Measurements from ENCODE around the gene BSX. TPM values are rescaled to one million over a fixed set of nuclear protein-coding genes. Genes with fewer than 3 reads are reported as not detected.

Gene BSX
- total and polyA plus RNA-seq, 2 experiments from 2014 or later: not detected

- peak; percentile 64 for DNase-seq (ENCODE audit: low spot score)
- no peak for TF ChIP-seq EZH2 (IDR thresholded peaks at IDR 0.05; ENCODE audit: borderline replicate concordance)
- no peak for TF ChIP-seq EZH2phosphoT487 (IDR thresholded peaks at IDR 0.05; ENCODE audit: low read depth, severe bottlenecking, unreplicated experiment)
- peak; percentile 4 for TF ChIP-seq CTCF (IDR thresholded peaks at IDR 0.05; ENCODE audit: poor library complexity)
Observed at GRCh38 chr11:123011510-123011909, 29.9 kb upstream of the BSX start.

DNA sequence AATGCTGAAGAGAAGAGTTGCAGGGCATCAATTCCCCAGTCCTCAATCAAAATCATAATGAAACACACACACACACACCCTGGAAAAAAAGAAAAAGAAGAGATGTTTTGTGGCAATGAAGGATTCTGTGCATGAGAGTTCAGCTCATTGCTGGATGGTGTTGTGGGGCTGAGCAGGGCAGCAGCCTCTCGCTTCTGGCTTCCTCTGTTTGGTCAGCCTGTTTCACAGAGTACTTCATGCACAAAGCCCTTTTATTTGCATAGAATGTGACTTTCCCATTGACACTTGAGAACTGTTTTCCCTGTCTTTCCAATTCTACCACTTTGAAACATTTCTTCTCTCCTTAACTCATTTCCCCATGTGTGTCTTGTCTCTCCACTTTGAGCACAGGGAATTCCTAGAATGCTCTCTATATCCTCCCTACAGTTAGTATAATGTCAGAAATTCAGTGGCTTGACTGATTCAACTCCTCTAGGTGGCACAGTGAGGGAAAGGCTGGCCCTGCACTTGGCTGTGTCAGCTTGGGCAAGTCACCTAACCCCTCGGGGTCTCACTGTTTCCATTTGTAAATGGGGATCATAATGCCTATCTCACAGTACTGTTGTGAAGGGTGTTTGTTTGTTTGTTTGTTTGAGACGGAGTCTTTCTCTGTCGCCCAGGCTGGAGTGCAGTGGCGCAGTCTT lies 25.4 kb upstream of the BSX start:
- Histone ChIP-seq H4K20me1 (ENCODE audit: insufficient read depth, poor library complexity, severe bottlenecking) (no peaks in the 10 kb centered on the region), H3K9me3 (ENCODE audit: low read depth) (no peaks in the 10 kb centered on the region), H2AFZ (no peak overlapping the region), H3K27me3 (peaks cover 2% of the 10 kb centered on the region), H3K4me1 (ENCODE audit: insufficient read depth) (no peaks in the 10 kb centered on the region), H3K4me2 (no peak overlapping the region), H3K9me2 (replicated peaks; ENCODE audit: insufficient read depth) (no peaks in the 10 kb centered on the region), H3K4me3 (no peak overlapping the region), H3K79me2 (no peaks in the 10 kb centered on the region), H3K27ac (no peak overlapping the region), H3K36me3 (replicated peaks; ENCODE audit: insufficient read depth, low read depth) (no peaks in the 10 kb centered on the region)
- WGBS (ENCODE audit: low lambda C conversion rate, missing lambda C conversion rate): 73% methylated on average over 5 of the region's 5 CpGs
- TF ChIP-seq EZH2 (IDR thresholded peaks at IDR 0.05; ENCODE audit: borderline replicate concordance) (no peak), CTCF (IDR thresholded peaks at IDR 0.05; ENCODE audit: poor library complexity) (no peak), EZH2phosphoT487 (IDR thresholded peaks at IDR 0.05; ENCODE audit: low read depth, severe bottlenecking, unreplicated experiment) (no peak)
- no peak for DNase-seq (ENCODE audit: low spot score)

More at GRCh38 chr11:123011510-123011909, 29.9 kb upstream of the BSX start:
- H3K27ac ChIP-seq: no peak overlapping the region
- H3K4me2 ChIP-seq: peak overlapping the region; percentile 52
- WGBS (ENCODE audit: low lambda C conversion rate, missing lambda C conversion rate): 30% methylated on average over 4 of the region's 4 CpGs
- no peaks in the 10 kb centered on the region for H3K36me3 ChIP-seq (replicated peaks; ENCODE audit: insufficient read depth, low read depth)
- no peaks in the 10 kb centered on the region for H3K27me3 ChIP-seq
- H3K79me2 ChIP-seq: no peaks in the 10 kb centered on the region
- H3K4me3 ChIP-seq: no peak overlapping the region
- H2AFZ ChIP-seq: no peak overlapping the region
- H4K20me1 ChIP-seq (ENCODE audit: insufficient read depth, poor library complexity, severe bottlenecking): no peaks in the 10 kb centered on the region
- no peaks in the 10 kb centered on the region for H3K9me3 ChIP-seq (ENCODE audit: low read depth)
- no peaks in the 10 kb centered on the region for H3K9me2 ChIP-seq (replicated peaks; ENCODE audit: insufficient read depth)
- no peaks in the 10 kb centered on the region for H3K4me1 ChIP-seq (ENCODE audit: insufficient read depth)

- H2AFZ ChIP-seq: no peak overlapping the region
- 79% methylated on average over 5 of the region's 5 CpGs for WGBS (ENCODE audit: low lambda C conversion rate, missing lambda C conversion rate)
- H3K27ac ChIP-seq: no peak overlapping the region
- H3K4me1 ChIP-seq (ENCODE audit: insufficient read depth): no peaks in the 10 kb centered on the region
- no peak overlapping the region for H3K4me2 ChIP-seq
- no peaks in the 10 kb centered on the region for H3K9me3 ChIP-seq (ENCODE audit: low read depth)
- DNase-seq (ENCODE audit: low spot score): no peak
- H3K9me2 ChIP-seq (replicated peaks; ENCODE audit: insufficient read depth): no peaks in the 10 kb centered on the region
- no peak for TF ChIP-seq EZH2 (IDR thresholded peaks at IDR 0.05; ENCODE audit: borderline replicate concordance)
- no peak for TF ChIP-seq EZH2phosphoT487 (IDR thresholded peaks at IDR 0.05; ENCODE audit: low read depth, severe bottlenecking, unreplicated experiment)
- no peak for TF ChIP-seq CTCF (IDR thresholded peaks at IDR 0.05; ENCODE audit: poor library complexity)
- H4K20me1 ChIP-seq (ENCODE audit: insufficient read depth, poor library complexity, severe bottlenecking): no peaks in the 10 kb centered on the region
- peaks cover 23% of the 10 kb centered on the region for H3K27me3 ChIP-seq
- no peaks in the 10 kb centered on the region for H3K79me2 ChIP-seq
- no peak overlapping the region for H3K4me3 ChIP-seq
- no peaks in the 10 kb centered on the region for H3K36me3 ChIP-seq (replicated peaks; ENCODE audit: insufficient read depth, low read depth)
Observed at GRCh38 chr11:123000721-123001120, 19.1 kb upstream of the BSX start.

Data from hepatocyte (in vitro differentiated cells).